ENCODE data around the gene FBLN2.
"Not testable (repeated sequence)": the region's sequence is repeated elsewhere in the genome, so short reads cannot be mapped to it uniquely, and the experiment has no call there.

The FBLN2 gene

GRCh38 chr3:13550791-13551360 is 2.0 kb downstream of the FBLN2 start:
- no peak for DNase-seq

- DNase-seq: no peak
Measured at GRCh38 chr3:13552857-13553652, 4.1 kb downstream of the FBLN2 start.

GRCh38 chr3:13553686-13554085 is 4.8 kb downstream of the FBLN2 start:
- DNase-seq: no peak

- no peak for DNase-seq
Measured at GRCh38 chr3:13555753-13556152, 6.8 kb downstream of the FBLN2 start.

- no peak for DNase-seq
Measured at GRCh38 chr3:13556207-13556606, 7.3 kb downstream of the FBLN2 start.

GRCh38 chr3:13556917-13557316 is 8.0 kb downstream of the FBLN2 start:
- DNase-seq: no peak

- no peak for DNase-seq
Measured at GRCh38 chr3:13557417-13557816, 8.5 kb downstream of the FBLN2 start.

- DNase-seq: no peak
Measured at GRCh38 chr3:13557926-13558325, 9.0 kb downstream of the FBLN2 start.

GRCh38 chr3:13558651-13559050 is 9.7 kb downstream of the FBLN2 start:
- no peak for DNase-seq

GRCh38 chr3:13559764-13560525 is 11.0 kb downstream of the FBLN2 start:
- no peak for DNase-seq

GRCh38 chr3:13561376-13561775 is 12.5 kb downstream of the FBLN2 start:
- no peak for DNase-seq

GRCh38 chr3:13561967-13562366 is 13.0 kb downstream of the FBLN2 start:
- no peak for DNase-seq

- not testable (repeated sequence) for DNase-seq
Measured at GRCh38 chr3:13562421-13562820, 13.5 kb downstream of the FBLN2 start.

- DNase-seq: no peak
Measured at GRCh38 chr3:13563321-13563720, 14.4 kb downstream of the FBLN2 start.

- DNase-seq: no peak
Measured at GRCh38 chr3:13563911-13564310, 15.0 kb downstream of the FBLN2 start.

GRCh38 chr3:13564751-13565560 is 16.0 kb downstream of the FBLN2 start:
- DNase-seq: no peak

GRCh38 chr3:13565581-13566452 is 16.9 kb downstream of the FBLN2 start:
- DNase-seq: no peak

GRCh38 chr3:13566453-13566748 is 17.5 kb downstream of the FBLN2 start:
- DNase-seq: no peak

GRCh38 chr3:13566769-13567310 is 17.9 kb downstream of the FBLN2 start:
- DNase-seq: no peak

GRCh38 chr3:13567684-13568514 is 19.0 kb downstream of the FBLN2 start:
- no peak for DNase-seq

- no peak for DNase-seq
Measured at GRCh38 chr3:13568515-13569028, 19.6 kb downstream of the FBLN2 start.
